H9 (cell line): Measurements from ENCODE around the gene TARP.
"Not testable (repeated sequence)": the region's sequence is repeated elsewhere in the genome, so short reads cannot be mapped to it uniquely, and the experiment has no call there.

ENCODE experiments used
- DNase-seq: peaks from one replicate; pipeline ENCODE4 v3.0.0-alpha.2; 2017
- H2AFZ ChIP-seq: one replicate; pipeline ENCODE4 v1.6.1; 2013; ENCODE audit warnings: mild to moderate bottlenecking, low read length, control low read depth, moderate library complexity
- H2AK5ac ChIP-seq: 2 replicates; pipeline ENCODE4 v1.6.1; 2013; ENCODE audit warnings: low read length, control low read depth, mixed read lengths; ENCODE audit not compliant: insufficient read length
- H2BK120ac ChIP-seq: one replicate; pipeline ENCODE4 v1.6.1; 2013; ENCODE audit warnings: low read depth, mild to moderate bottlenecking, low read length, control low read depth, inconsistent platforms; ENCODE audit not compliant: poor library complexity, severe bottlenecking
- H2BK12ac ChIP-seq: 2 replicates; pipeline ENCODE4 v1.6.1; 2013; ENCODE audit warnings: low read length, control low read depth, mixed read lengths, low read depth; ENCODE audit not compliant: insufficient read length
- H2BK15ac ChIP-seq: 2 replicates; pipeline ENCODE4 v1.6.1; 2013; ENCODE audit warnings: low read depth, low read length, control low read depth
- H2BK20ac ChIP-seq: one replicate; pipeline ENCODE4 v1.6.1; 2013; ENCODE audit warnings: low read depth, mild to moderate bottlenecking, low read length, control low read depth, inconsistent platforms; ENCODE audit not compliant: poor library complexity, severe bottlenecking
- H2BK5ac ChIP-seq: 2 replicates; pipeline ENCODE4 v1.6.1; 2013; ENCODE audit warnings: low read length, control low read depth, mixed read lengths; ENCODE audit not compliant: insufficient read length
- H3K14ac ChIP-seq: 2 replicates; pipeline ENCODE4 v1.6.1; 2013; ENCODE audit warnings: low read length, control low read depth; ENCODE audit not compliant: insufficient read depth
- H3K18ac ChIP-seq: 2 replicates; pipeline ENCODE4 v1.6.1; 2013; ENCODE audit warnings: low read depth, mild to moderate bottlenecking, mixed read lengths, low read length, control low read depth; ENCODE audit not compliant: insufficient read length
- H3K23ac ChIP-seq: 2 replicates; pipeline ENCODE4 v1.6.1; 2013; ENCODE audit warnings: low read length, control low read depth, mixed read lengths, low read depth; ENCODE audit not compliant: insufficient read length
- H3K23me2 ChIP-seq: 2 replicates; pipeline ENCODE4 v1.6.1; 2013; ENCODE audit warnings: low read depth, mild to moderate bottlenecking, mixed read lengths, low read length, control low read depth; ENCODE audit not compliant: insufficient read length, poor library complexity, severe bottlenecking
- H3K27ac ChIP-seq: 2 replicates; pipeline ENCODE4 v1.5.1; 2013; ENCODE audit warnings: low read length, control low read depth, mixed read lengths, low read depth; ENCODE audit not compliant: insufficient read length
- H3K27me3 ChIP-seq: 2 replicates; pipeline ENCODE4 v1.6.1; 2013; ENCODE audit warnings: low read length, control low read depth, inconsistent platforms; ENCODE audit not compliant: insufficient read depth
- H3K4ac ChIP-seq: 2 replicates; pipeline ENCODE4 v1.6.1; 2013; ENCODE audit warnings: low read depth, mild to moderate bottlenecking, control low read depth, inconsistent platforms, low read length, moderate library complexity
- H3K4me1 ChIP-seq: 2 replicates; pipeline ENCODE4 v1.6.1; 2013; ENCODE audit warnings: low read length, control low read depth, inconsistent platforms; ENCODE audit not compliant: insufficient read depth
- H3K4me2 ChIP-seq: 2 replicates; pipeline ENCODE4 v1.6.1; 2013; ENCODE audit warnings: low read length, control low read depth, mixed read lengths; ENCODE audit not compliant: insufficient read length, insufficient read depth
- H3K56ac ChIP-seq: 2 replicates; pipeline ENCODE4 v1.6.1; 2013; ENCODE audit warnings: low read depth, mild to moderate bottlenecking, mixed read lengths, low read length, control low read depth; ENCODE audit not compliant: insufficient read length
- H3K79me1 ChIP-seq: 2 replicates; pipeline ENCODE4 v1.6.1; 2013; ENCODE audit warnings: low read depth, mild to moderate bottlenecking, moderate library complexity, low read length, control low read depth, inconsistent platforms; ENCODE audit not compliant: insufficient read depth, poor library complexity, severe bottlenecking
- H3K79me2 ChIP-seq: 2 replicates; pipeline ENCODE4 v1.6.1; 2013; ENCODE audit warnings: low read length, control low read depth, inconsistent platforms; ENCODE audit not compliant: insufficient read depth
- H3K9ac ChIP-seq: 2 replicates; pipeline ENCODE4 v1.6.1; 2013; ENCODE audit warnings: low read length, control low read depth, mixed read lengths; ENCODE audit not compliant: insufficient read length; ENCODE audit errors: extremely low read depth
- H3K9me3 ChIP-seq: one replicate; pipeline ENCODE4 v1.6.1; 2013; ENCODE audit warnings: low read depth, low read length, inconsistent platforms; ENCODE audit not compliant: control insufficient read depth
- H3T11ph ChIP-seq: one replicate; pipeline ENCODE4 v1.6.1; 2013; ENCODE audit warnings: mild to moderate bottlenecking, low read length, control low read depth, inconsistent platforms
- H4K20me1 ChIP-seq: one replicate; pipeline ENCODE4 v1.6.1; 2013; ENCODE audit not compliant: control insufficient read depth, insufficient read length, insufficient read depth
- H4K5ac ChIP-seq: 2 replicates; pipeline ENCODE4 v1.6.1; 2013; ENCODE audit warnings: low read depth, mild to moderate bottlenecking, mixed read lengths, low read length, control low read depth; ENCODE audit not compliant: insufficient read length
- H4K8ac ChIP-seq: replicated peaks from 2 replicates; pipeline ENCODE4 v1.6.1; 2013; ENCODE audit warnings: low read length, control low read depth, mixed read lengths, low read depth; ENCODE audit not compliant: insufficient read length
- H4K91ac ChIP-seq: 2 replicates; pipeline ENCODE4 v1.6.1; 2013; ENCODE audit warnings: low read depth, mild to moderate bottlenecking, moderate library complexity, mixed read lengths, low read length, control low read depth; ENCODE audit not compliant: insufficient read length
- H3K27ac Mint-ChIP-seq, 3 experiments: 2 replicates in 2 of 3; 3 replicates in 1 of 3; pipeline ENCODE4 v1.8.0; 2020 to 2021; ENCODE audit warnings: mixed read lengths in 3 of 3, mild to moderate bottlenecking in 1 of 3, moderate library complexity in 1 of 3
- H3K27me3 Mint-ChIP-seq: 2 replicates; pipeline ENCODE4 v1.8.0; 2021; ENCODE audit warnings: low read depth, mild to moderate bottlenecking, moderate library complexity, mixed read lengths
- H3K36me3 Mint-ChIP-seq, 3 experiments: 2 replicates in 2 of 3; 3 replicates in 1 of 3; pipeline ENCODE4 v1.8.0; 2020 to 2021; ENCODE audit warnings: low read depth in 3 of 3, mixed read lengths in 3 of 3; ENCODE audit not compliant: insufficient read depth in 1 of 3
- H3K4me1 Mint-ChIP-seq, 2 experiments: 2 replicates each; pipeline ENCODE4 v1.8.0; 2020; ENCODE audit warnings: mixed read lengths in 2 of 2
- H3K4me3 Mint-ChIP-seq, 2 experiments: 2 replicates in 1 of 2; 3 replicates in 1 of 2; pipeline ENCODE4 v1.8.0; 2020 to 2021; ENCODE audit warnings: mild to moderate bottlenecking in 2 of 2, mixed read lengths in 2 of 2, moderate library complexity in 1 of 2
- H3K9me3 Mint-ChIP-seq, 2 experiments: 2 replicates in 1 of 2; 3 replicates in 1 of 2; pipeline ENCODE4 v1.8.0; 2020; ENCODE audit warnings: mild to moderate bottlenecking in 2 of 2, mixed read lengths in 2 of 2, moderate library complexity in 1 of 2
- WGBS: extraction: QIAGEN DNeasy Blood & Tissue Kit; methylation state at CpG from one replicate; pipeline ENCODE4 v1.1.7; 2013; ENCODE audit warnings: missing lambda C conversion rate, low lambda C conversion rate, mixed read lengths; ENCODE audit not compliant: insufficient read length; ENCODE audit errors: extremely low coverage; 5-methylcytosine and 5-hydroxymethylcytosine counted together

Gene TARP

GRCh38 chr7:38269704-38270346 is 3.6 kb downstream of the TARP start:
- not testable (repeated sequence) for H3K9me3 Mint-ChIP-seq
- WGBS, result no CpG with 5 or more reads among the region's 4 CpGs

DNA sequence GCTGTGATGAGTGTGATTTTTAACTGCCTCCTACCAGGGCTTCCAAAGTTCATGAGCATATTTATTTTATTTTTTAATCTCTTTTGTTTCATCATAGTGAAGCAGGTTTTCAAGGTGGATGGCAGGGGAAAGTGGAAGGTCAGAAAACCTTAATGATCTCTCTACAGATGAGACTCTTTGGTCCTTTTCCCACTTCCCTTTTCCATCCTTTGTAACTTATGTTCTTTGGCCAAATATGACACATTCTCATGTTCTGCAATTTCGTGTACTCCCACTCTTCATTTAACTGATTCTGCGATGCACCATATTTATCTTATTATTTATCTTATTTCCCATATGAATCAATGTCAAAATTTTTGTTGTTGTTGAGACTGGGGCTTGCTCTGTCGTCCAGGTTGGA is 7.5 kb downstream of the TARP start:
- not testable (repeated sequence) for H2BK12ac ChIP-seq, H2BK120ac ChIP-seq, H3K9me3 ChIP-seq, H3K79me1 ChIP-seq, H3K36me3 Mint-ChIP-seq, H3T11ph ChIP-seq, H3K27me3 Mint-ChIP-seq, H3K9me3 Mint-ChIP-seq, H3K4me1 Mint-ChIP-seq, H3K14ac ChIP-seq, H3K4ac ChIP-seq, H3K4me1 ChIP-seq, DNase-seq, H3K79me2 ChIP-seq, H4K20me1 ChIP-seq, H3K9ac ChIP-seq, H2BK5ac ChIP-seq, H3K27ac Mint-ChIP-seq, H2AFZ ChIP-seq, H2BK20ac ChIP-seq, H3K23me2 ChIP-seq, H4K8ac ChIP-seq, H3K27ac ChIP-seq, H3K27me3 ChIP-seq, H4K5ac ChIP-seq, H3K18ac ChIP-seq, H3K4me2 ChIP-seq, H4K91ac ChIP-seq, H2BK15ac ChIP-seq, H3K4me3 Mint-ChIP-seq, H3K23ac ChIP-seq, H2AK5ac ChIP-seq, H3K56ac ChIP-seq
- 83% methylated on average over 1 of the region's 3 CpGs for WGBS

More at GRCh38 chr7:38269704-38270346, 3.6 kb downstream of the TARP start:
- not testable (repeated sequence) for H3K23me2 ChIP-seq, DNase-seq, H4K8ac ChIP-seq, H4K20me1 ChIP-seq, H3K9me3 ChIP-seq, H3K14ac ChIP-seq, H2BK20ac ChIP-seq, H3K23ac ChIP-seq, H2BK5ac ChIP-seq, H3K56ac ChIP-seq, H3K27me3 ChIP-seq, H3K79me1 ChIP-seq, H3K9ac ChIP-seq, H3K79me2 ChIP-seq, H3K27ac ChIP-seq, H2BK15ac ChIP-seq, H4K91ac ChIP-seq, H3K36me3 Mint-ChIP-seq, H2BK12ac ChIP-seq, H2AFZ ChIP-seq, H3K18ac ChIP-seq, H2AK5ac ChIP-seq, H3K4me3 Mint-ChIP-seq, H3K4me1 ChIP-seq, H3K27me3 Mint-ChIP-seq, H3K4me1 Mint-ChIP-seq, H3T11ph ChIP-seq, H4K5ac ChIP-seq, H3K27ac Mint-ChIP-seq, H2BK120ac ChIP-seq, H3K4ac ChIP-seq, H3K4me2 ChIP-seq
